Liver (tissue), 9 donors: ENCODE results near the gene EYA4. TPM values are rescaled to one million over a fixed set of nuclear protein-coding genes. Genes with fewer than 3 reads are reported as not detected.

Experiments
- DNase-seq: peaks from one replicate; pipeline ENCODE4 v3.0.0-alpha.2; 2017; ENCODE audit warnings: low spot score
- H3K27ac ChIP-seq, 2 donors: one replicate each; pipeline ENCODE4 v1.7.0; 2013; ENCODE audit warnings: inconsistent platforms in 2 of 2, low read length in 2 of 2, control low read depth in 1 of 2, low read depth in 1 of 2, mild to moderate bottlenecking in 1 of 2
- H3K27me3 ChIP-seq, 4 donors: one replicate each; pipeline versions ENCODE4 v1.6.1 to v1.7.0; 2013; ENCODE audit warnings: low read length in 3 of 4, inconsistent platforms in 1 of 4, mild to moderate bottlenecking in 1 of 4, moderate library complexity in 1 of 4; ENCODE audit not compliant: control insufficient read depth in 4 of 4, insufficient read depth in 4 of 4
- H3K36me3 ChIP-seq, 4 donors: one replicate each; pipeline versions ENCODE4 v1.6.1 to v1.7.0; 2013; ENCODE audit warnings: low read length in 3 of 4, mild to moderate bottlenecking in 3 of 4, low read depth in 1 of 4, moderate library complexity in 1 of 4; ENCODE audit not compliant: control insufficient read depth in 4 of 4, insufficient read depth in 3 of 4
- H3K4me1 ChIP-seq, 4 donors: one replicate each; pipeline versions ENCODE4 v1.6.1 to v1.7.0; 2013; ENCODE audit warnings: low read length in 3 of 4, mild to moderate bottlenecking in 3 of 4, moderate library complexity in 1 of 4; ENCODE audit not compliant: control insufficient read depth in 4 of 4, insufficient read depth in 4 of 4
- H3K4me3 ChIP-seq, 3 donors: one replicate each; pipeline versions ENCODE4 v1.6.1 to v1.7.0; 2013; ENCODE audit warnings: low read length in 3 of 3, control low read depth in 1 of 3, low read depth in 1 of 3, mild to moderate bottlenecking in 1 of 3
- H3K9ac ChIP-seq, 2 donors: one replicate each; pipeline ENCODE4 v1.7.0; 2013; ENCODE audit warnings: low read length in 2 of 2, mild to moderate bottlenecking in 2 of 2, moderate library complexity in 2 of 2, control low read depth in 1 of 2, low read depth in 1 of 2
- H3K9me3 ChIP-seq, 4 donors: one replicate each; pipeline versions ENCODE4 v1.6.1 to v1.7.0; 2013; ENCODE audit warnings: low read length in 3 of 4; ENCODE audit not compliant: control insufficient read depth in 4 of 4
- ATF3 ChIP-seq: IDR thresholded peaks from 2 replicates; pipeline ENCODE4 v1.6.1; 2016; ENCODE audit warnings: antibody characterized with exemption
- EGR1 ChIP-seq, 2 donors: IDR thresholded peaks; 2 replicates each; pipeline ENCODE4 v1.6.1; 2016 to 2018; ENCODE audit warnings: antibody characterized with exemption in 2 of 2, low read depth in 2 of 2
- FOXA1 ChIP-seq: IDR thresholded peaks from 2 replicates; pipeline ENCODE4 v1.6.1; 2016; ENCODE audit warnings: antibody characterized with exemption
- FOXA2 ChIP-seq: IDR thresholded peaks from 2 replicates; pipeline ENCODE4 v1.6.1; 2016; ENCODE audit warnings: antibody characterized with exemption
- GABPA ChIP-seq, 2 donors: IDR thresholded peaks in 1 of 2; conservative IDR thresholded peaks in 1 of 2; 2 replicates each; pipeline ENCODE4 v1.6.1; 2016; ENCODE audit warnings: antibody characterized with exemption in 2 of 2, mild to moderate bottlenecking in 1 of 2, moderate library complexity in 1 of 2
- HNF4A ChIP-seq, 2 donors: conservative IDR thresholded peaks; 2 replicates each; pipeline ENCODE4 v1.6.1; 2016; ENCODE audit warnings: antibody characterized with exemption in 2 of 2, mild to moderate bottlenecking in 2 of 2
- HNF4G ChIP-seq: IDR thresholded peaks from 2 replicates; pipeline ENCODE4 v1.6.1; 2016; ENCODE audit warnings: antibody characterized with exemption
- JUND ChIP-seq, 2 donors: IDR thresholded peaks; 2 replicates each; pipeline ENCODE4 v1.6.1; 2016; ENCODE audit warnings: antibody characterized with exemption in 2 of 2
- MAX ChIP-seq: IDR thresholded peaks from 2 replicates; pipeline ENCODE4 v1.6.1; 2016; ENCODE audit warnings: antibody characterized with exemption
- NR2F2 ChIP-seq: IDR thresholded peaks from 2 replicates; pipeline ENCODE4 v1.6.1; 2016; ENCODE audit warnings: antibody characterized with exemption
- RAD21 ChIP-seq, 2 donors: IDR thresholded peaks; 2 replicates each; pipeline ENCODE4 v1.6.1; 2016; ENCODE audit warnings: antibody characterized with exemption in 2 of 2, mild to moderate bottlenecking in 2 of 2
- SP1 ChIP-seq: IDR thresholded peaks from 2 replicates; pipeline ENCODE4 v1.6.1; 2018; ENCODE audit warnings: antibody characterized with exemption, mild to moderate bottlenecking
- TAF1 ChIP-seq: conservative IDR thresholded peaks from 2 replicates; pipeline ENCODE4 v1.6.1; 2016; ENCODE audit warnings: antibody characterized with exemption, mild to moderate bottlenecking
- YY1 ChIP-seq: IDR thresholded peaks from 2 replicates; pipeline ENCODE4 v1.6.1; 2016; ENCODE audit warnings: antibody characterized with exemption, mild to moderate bottlenecking
- ZBTB33 ChIP-seq: IDR thresholded peaks from 2 replicates; pipeline ENCODE4 v1.6.1; 2016; ENCODE audit warnings: antibody characterized with exemption
- WGBS: extraction: QIAGEN DNeasy Blood & Tissue Kit; methylation state at CpG from one replicate; pipeline ENCODE4 v1.1.7; 2013; 5-methylcytosine and 5-hydroxymethylcytosine counted together
- polyA plus RNA-seq, 2 donors: library from polyadenylated mRNA; stranded (reverse) in 1 of 2; unstranded in 1 of 2; fragments of 200-250 nt in 1 of 2; fragments of >200 nt in 1 of 2; fragmentation: Nextera tagmentation in 1 of 2; extraction: Ambion mirVana in 1 of 2; gene quantifications; one replicate each; pipeline versions ENCODE4 v1.2.1 to v1.2.3, GENCODE V29; 2013 to 2015
- total RNA-seq, 2 donors: library from RNA; depleted of rRNA; stranded (reverse); fragments of >200 nt; gene quantifications; one replicate each; pipeline ENCODE4 v1.2.3, GENCODE V29; 2014
- TF ChIP-seq, protein P1 (sequence below): fragments of 150-350 bp; IDR thresholded peaks from 2 replicates; pipeline ENCODE4 v1.5.1; 2017; ENCODE audit warnings: improper control_type of control experiment, low read depth, low read length; ENCODE audit not compliant: missing input control
- TF ChIP-seq, protein P2 (sequence below): IDR thresholded peaks from 2 replicates; pipeline ENCODE4 v1.6.1; 2016; ENCODE audit warnings: antibody characterized with exemption, mild to moderate bottlenecking
- donor health status: healthy.
- donor health status: healthy.
- donor health status: healthy.
- donor health status: healthy.
- donor health status: healthy.

The EYA4 gene
- total and polyA plus RNA-seq, 4 donors = 0.05 to 0.50 TPM; not detected in 2

DNA sequence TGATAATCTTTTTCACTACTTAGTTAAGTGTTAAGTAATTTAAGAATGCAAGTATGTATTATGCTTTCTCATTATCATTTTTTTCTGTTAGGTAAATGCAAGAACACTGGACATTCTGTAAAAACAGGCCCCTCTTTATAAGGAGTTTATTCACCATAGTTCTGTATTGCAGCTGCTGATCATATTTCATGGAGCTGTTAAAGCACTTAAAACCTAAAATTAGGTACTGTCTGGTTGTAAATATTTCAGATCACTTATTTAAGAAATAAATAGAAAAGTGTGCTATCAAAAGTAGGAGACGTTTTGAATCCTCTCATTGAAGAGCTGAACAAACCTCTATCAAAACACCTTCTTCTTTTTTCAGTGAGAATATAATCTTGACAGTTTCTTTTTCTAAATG, 3.9 kb downstream of the EYA4 start:
- H3K9ac ChIP-seq = no peak overlapping the region
- no peak for DNase-seq
- H3K27me3 ChIP-seq = peaks cover 2 to 34% (median 15%) of the 10 kb centered on the region in 4 donors

More for the DNA sequence above, 3.9 kb downstream of the EYA4 start:
- Histone ChIP-seq H3K27ac (no peak overlapping the region), H3K4me3 (no peak overlapping the region), H3K4me1 (peaks cover 9 to 30% (median 26%) of the 10 kb centered on the region in 4 donors), H3K9me3 (peaks cover 0 to 3% (median 0%) of the 10 kb centered on the region in 4 donors), H3K36me3 (no peaks in the 10 kb centered on the region)
- no peak for TF ChIP-seq NR2F2
- no peak for TF ChIP-seq EGR1 (IDR thresholded peaks at IDR 0.05; ENCODE audit: low read depth in 2 of 2)
- TF ChIP-seq ATF3 = no peak
- no peak for TF ChIP-seq YY1
- TF ChIP-seq MAX = no peak
- no peak for TF ChIP-seq TAF1
- no peak for TF ChIP-seq GABPA (IDR thresholded peaks at IDR 0.05 in 1 of 2, conservative IDR thresholded peaks at IDR 0.05 in 1 of 2)
- TF ChIP-seq, protein P1, sequence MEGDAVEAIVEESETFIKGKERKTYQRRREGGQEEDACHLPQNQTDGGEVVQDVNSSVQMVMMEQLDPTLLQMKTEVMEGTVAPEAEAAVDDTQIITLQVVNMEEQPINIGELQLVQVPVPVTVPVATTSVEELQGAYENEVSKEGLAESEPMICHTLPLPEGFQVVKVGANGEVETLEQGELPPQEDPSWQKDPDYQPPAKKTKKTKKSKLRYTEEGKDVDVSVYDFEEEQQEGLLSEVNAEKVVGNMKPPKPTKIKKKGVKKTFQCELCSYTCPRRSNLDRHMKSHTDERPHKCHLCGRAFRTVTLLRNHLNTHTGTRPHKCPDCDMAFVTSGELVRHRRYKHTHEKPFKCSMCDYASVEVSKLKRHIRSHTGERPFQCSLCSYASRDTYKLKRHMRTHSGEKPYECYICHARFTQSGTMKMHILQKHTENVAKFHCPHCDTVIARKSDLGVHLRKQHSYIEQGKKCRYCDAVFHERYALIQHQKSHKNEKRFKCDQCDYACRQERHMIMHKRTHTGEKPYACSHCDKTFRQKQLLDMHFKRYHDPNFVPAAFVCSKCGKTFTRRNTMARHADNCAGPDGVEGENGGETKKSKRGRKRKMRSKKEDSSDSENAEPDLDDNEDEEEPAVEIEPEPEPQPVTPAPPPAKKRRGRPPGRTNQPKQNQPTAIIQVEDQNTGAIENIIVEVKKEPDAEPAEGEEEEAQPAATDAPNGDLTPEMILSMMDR = no peak
- TF ChIP-seq SP1 = no peak
- TF ChIP-seq FOXA2 = no peak
- no peak for TF ChIP-seq HNF4G
- TF ChIP-seq HNF4A (conservative IDR thresholded peaks at IDR 0.05) = no peak
- no peak for TF ChIP-seq ZBTB33
- TF ChIP-seq, protein P2, sequence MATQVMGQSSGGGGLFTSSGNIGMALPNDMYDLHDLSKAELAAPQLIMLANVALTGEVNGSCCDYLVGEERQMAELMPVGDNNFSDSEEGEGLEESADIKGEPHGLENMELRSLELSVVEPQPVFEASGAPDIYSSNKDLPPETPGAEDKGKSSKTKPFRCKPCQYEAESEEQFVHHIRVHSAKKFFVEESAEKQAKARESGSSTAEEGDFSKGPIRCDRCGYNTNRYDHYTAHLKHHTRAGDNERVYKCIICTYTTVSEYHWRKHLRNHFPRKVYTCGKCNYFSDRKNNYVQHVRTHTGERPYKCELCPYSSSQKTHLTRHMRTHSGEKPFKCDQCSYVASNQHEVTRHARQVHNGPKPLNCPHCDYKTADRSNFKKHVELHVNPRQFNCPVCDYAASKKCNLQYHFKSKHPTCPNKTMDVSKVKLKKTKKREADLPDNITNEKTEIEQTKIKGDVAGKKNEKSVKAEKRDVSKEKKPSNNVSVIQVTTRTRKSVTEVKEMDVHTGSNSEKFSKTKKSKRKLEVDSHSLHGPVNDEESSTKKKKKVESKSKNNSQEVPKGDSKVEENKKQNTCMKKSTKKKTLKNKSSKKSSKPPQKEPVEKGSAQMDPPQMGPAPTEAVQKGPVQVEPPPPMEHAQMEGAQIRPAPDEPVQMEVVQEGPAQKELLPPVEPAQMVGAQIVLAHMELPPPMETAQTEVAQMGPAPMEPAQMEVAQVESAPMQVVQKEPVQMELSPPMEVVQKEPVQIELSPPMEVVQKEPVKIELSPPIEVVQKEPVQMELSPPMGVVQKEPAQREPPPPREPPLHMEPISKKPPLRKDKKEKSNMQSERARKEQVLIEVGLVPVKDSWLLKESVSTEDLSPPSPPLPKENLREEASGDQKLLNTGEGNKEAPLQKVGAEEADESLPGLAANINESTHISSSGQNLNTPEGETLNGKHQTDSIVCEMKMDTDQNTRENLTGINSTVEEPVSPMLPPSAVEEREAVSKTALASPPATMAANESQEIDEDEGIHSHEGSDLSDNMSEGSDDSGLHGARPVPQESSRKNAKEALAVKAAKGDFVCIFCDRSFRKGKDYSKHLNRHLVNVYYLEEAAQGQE = no peak
- TF ChIP-seq RAD21 (IDR thresholded peaks at IDR 0.05) = no peak
- TF ChIP-seq JUND (IDR thresholded peaks at IDR 0.05) = no peak
- no peak for TF ChIP-seq FOXA1
- 23% methylated on average over 1 of the region's 1 CpG for WGBS
